ENCODE data around the gene MANSC1.

DNA sequence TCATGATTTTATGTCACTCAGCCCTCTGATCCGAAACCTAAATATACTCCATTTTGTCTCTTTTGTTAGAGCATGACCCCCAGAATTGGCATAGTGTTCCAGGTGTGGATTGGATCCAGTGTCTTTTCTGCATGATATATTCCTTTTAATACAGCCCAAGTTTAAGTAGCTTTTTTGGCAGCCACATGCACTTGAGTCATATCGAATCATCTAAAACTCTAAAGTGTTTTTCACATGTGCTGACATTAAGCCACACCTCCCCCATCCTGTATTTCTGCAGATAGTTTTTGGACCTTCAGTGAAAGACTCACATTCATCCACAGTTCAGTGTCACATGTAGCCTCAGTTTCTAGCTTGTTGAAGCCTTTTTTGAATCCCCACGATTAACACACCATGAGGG lies 37.5 kb upstream of the MANSC1 start:
- TF ChIP-seq YY1 (IDR thresholded peaks at IDR 0.05; ENCODE audit: borderline replicate concordance in 1 of 3, control insufficient read depth in 1 of 3, extremely low read depth in 1 of 3, insufficient read depth in 3 of 3, insufficient read length in 1 of 3, insufficient replicate concordance in 2 of 3, low read depth in 1 of 3, low read length in 2 of 3) (no peak), HIVEP1 (CRISPR knock-in tag; IDR thresholded peaks at IDR 0.05) (no peak), ZNF766 (CRISPR knock-in tag; conservative IDR thresholded peaks at IDR 0.05) (no peak), GATAD2B (IDR thresholded peaks at IDR 0.05; ENCODE audit: borderline replicate concordance) (no peak), PCBP1 (IDR thresholded peaks at IDR 0.05; ENCODE audit: low read depth, low read length, poor library complexity, severe bottlenecking) (no peak), ZNF586 (CRISPR knock-in tag; conservative IDR thresholded peaks at IDR 0.05) (no peak)
- TF ChIP-seq, protein P1, sequence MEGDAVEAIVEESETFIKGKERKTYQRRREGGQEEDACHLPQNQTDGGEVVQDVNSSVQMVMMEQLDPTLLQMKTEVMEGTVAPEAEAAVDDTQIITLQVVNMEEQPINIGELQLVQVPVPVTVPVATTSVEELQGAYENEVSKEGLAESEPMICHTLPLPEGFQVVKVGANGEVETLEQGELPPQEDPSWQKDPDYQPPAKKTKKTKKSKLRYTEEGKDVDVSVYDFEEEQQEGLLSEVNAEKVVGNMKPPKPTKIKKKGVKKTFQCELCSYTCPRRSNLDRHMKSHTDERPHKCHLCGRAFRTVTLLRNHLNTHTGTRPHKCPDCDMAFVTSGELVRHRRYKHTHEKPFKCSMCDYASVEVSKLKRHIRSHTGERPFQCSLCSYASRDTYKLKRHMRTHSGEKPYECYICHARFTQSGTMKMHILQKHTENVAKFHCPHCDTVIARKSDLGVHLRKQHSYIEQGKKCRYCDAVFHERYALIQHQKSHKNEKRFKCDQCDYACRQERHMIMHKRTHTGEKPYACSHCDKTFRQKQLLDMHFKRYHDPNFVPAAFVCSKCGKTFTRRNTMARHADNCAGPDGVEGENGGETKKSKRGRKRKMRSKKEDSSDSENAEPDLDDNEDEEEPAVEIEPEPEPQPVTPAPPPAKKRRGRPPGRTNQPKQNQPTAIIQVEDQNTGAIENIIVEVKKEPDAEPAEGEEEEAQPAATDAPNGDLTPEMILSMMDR (IDR thresholded peaks at IDR 0.05 in 2 of 3, conservative IDR thresholded peaks at IDR 0.05 in 1 of 3; ENCODE audit: insufficient read depth in 2 of 3, low read depth in 1 of 3, low read length in 3 of 3), result no peak
- TF ChIP-seq, protein P2, sequence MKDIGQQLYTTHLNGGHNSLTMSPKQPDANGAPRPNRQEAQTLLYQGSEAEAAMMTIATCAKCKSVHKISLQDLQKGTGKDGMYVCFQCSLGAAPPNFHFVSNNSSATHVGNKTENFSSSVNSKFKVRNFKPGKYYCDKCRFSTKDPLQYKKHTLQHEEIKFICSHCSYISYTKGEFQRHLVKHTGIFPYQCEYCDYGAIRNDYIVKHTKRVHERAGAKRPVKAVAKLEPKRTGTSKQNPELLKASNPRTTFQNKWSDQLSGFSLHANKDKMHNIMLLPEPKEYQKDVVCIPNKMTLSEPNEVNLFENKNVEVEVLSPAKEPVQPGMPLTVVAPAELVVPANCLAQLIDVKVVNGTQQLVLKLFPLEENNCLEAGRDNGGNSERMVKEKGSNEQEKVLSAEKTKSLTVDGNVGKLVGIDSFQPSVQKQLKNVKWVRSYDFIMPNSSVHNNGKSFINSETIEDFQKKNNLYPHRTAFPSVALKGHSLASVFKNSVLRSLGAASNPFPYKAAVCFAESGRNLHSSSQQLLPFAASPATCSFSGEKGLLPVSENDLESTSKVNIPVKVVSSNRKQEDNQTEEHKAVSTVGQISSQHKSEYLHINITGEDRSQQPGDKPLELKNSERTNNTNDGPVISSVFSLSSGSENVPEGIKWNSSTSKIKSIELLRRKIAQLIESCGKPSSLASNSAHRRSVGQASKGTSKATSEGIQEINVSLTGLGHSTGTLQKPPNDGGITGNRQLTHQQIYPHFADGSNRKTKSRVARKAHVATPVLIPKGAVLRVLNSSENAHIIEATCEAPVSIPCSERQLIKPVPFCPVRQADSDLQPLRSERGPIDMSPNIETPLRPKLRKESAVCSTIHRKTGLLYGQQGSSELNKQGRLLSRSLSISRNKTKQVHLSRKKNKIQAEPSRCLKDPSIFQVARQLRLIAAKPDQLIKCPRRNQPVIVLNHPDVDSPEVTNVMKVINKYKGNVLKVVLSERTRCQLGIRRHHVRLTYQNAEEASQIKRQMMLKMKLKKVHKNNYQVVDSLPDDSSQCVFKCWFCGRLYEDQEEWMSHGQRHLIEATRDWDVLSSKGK (CRISPR knock-in tag; IDR thresholded peaks at IDR 0.05), result no peak

Measured in K562 (cell line).